Endothelial cell of umbilical vein (primary cell): ENCODE results near the gene ATP1A3. TPM values are rescaled to one million over a fixed set of nuclear protein-coding genes. Genes with fewer than 3 reads are reported as not detected.

ENCODE experiments used
- BruUV-seq: library from RNA; stranded (reverse); fragments of 400-500 nt; replicated peaks from 2 replicates; lab custom pipeline; 2021; lab: Mats Ljungman, UMichigan
- CTCF ChIA-PET: fragments of 300-600, 350-600 bp; sonication (Branson Sonifier 250); formaldehyde crosslinking; loops from one replicate; lab custom pipeline; 2021; ENCODE audit warnings: antibody characterized with exemption, inconsistent platforms; lab: Charles Lee
- POLR2A ChIA-PET: fragments of 300-600, 350-600 bp; sonication (Branson Sonifier 250); formaldehyde crosslinking; loops from one replicate; lab custom pipeline; 2021; ENCODE audit warnings: antibody characterized with exemption, inconsistent platforms; lab: Charles Lee
- DNase-seq: peaks from one replicate; pipeline ENCODE4 v3.0.0-alpha.2; 2011; ENCODE audit warnings: low read depth, low spot score
- FAIRE-seq: peaks from 2 replicates; lab custom pipeline; 2011; peaks lifted over from hg19 to GRCh38; lab: Jason Lieb, UNC
- H2AFZ ChIP-seq: 2 replicates; pipeline ENCODE4 v1.6.0; 2012; ENCODE audit warnings: low read depth, low read length, control low read depth, inconsistent platforms
- H3K27ac ChIP-seq: 2 replicates; pipeline ENCODE4 v1.5.1; 2011; ENCODE audit warnings: low read depth, mild to moderate bottlenecking, control low read depth, low read length, moderate library complexity; ENCODE audit not compliant: insufficient read depth
- H3K27me3 ChIP-seq, 2 experiments: 2 replicates each; pipeline versions ENCODE4 v1.6.0 to v1.6.1; 2011; ENCODE audit warnings: low read length in 2 of 2, mixed read lengths in 1 of 2; ENCODE audit not compliant: control insufficient read depth in 2 of 2, insufficient read depth in 2 of 2
- H3K36me3 ChIP-seq, 2 experiments: 2 replicates in 1 of 2; 3 replicates in 1 of 2; pipeline ENCODE4 v1.5.1; 2011; ENCODE audit warnings: low read length in 2 of 2, mild to moderate bottlenecking in 1 of 2, moderate library complexity in 1 of 2; ENCODE audit not compliant: control insufficient read depth in 2 of 2, insufficient read depth in 2 of 2; ENCODE audit errors: extremely low read depth in 1 of 2
- H3K4me1 ChIP-seq: 3 replicates; pipeline ENCODE4 v1.5.1; 2011; ENCODE audit warnings: mild to moderate bottlenecking, low read length; ENCODE audit not compliant: control insufficient read depth, insufficient read depth; ENCODE audit errors: extremely low read depth
- H3K4me2 ChIP-seq: 2 replicates; pipeline ENCODE4 v1.6.1; 2011; ENCODE audit warnings: low read length, control low read depth, mixed read lengths; ENCODE audit not compliant: insufficient read depth
- H3K4me3 ChIP-seq, 3 experiments: fragments of 200-600 bp in 1 of 3; sonication (generic), shearing (Covaris generic) in 1 of 3; replicated peaks in 1 of 3; 2 replicates each; pipeline ENCODE4 v1.5.1; 2011 to 2016; ENCODE audit warnings: control low read depth in 3 of 3, low read length in 3 of 3, mild to moderate bottlenecking in 2 of 3, inconsistent platforms in 1 of 3, low read depth in 1 of 3, moderate library complexity in 1 of 3; ENCODE audit not compliant: insufficient read depth in 1 of 3
- H3K79me2 ChIP-seq: 2 replicates; pipeline ENCODE4 v1.6.0; 2012; ENCODE audit warnings: low read length, inconsistent platforms; ENCODE audit not compliant: control insufficient read depth, insufficient read depth
- H3K9ac ChIP-seq: replicated peaks from 2 replicates; pipeline ENCODE3; 2011; ENCODE audit warnings: low read length, control low read depth; ENCODE audit not compliant: insufficient read depth; ENCODE audit errors: extremely low read depth
- H3K9me1 ChIP-seq: replicated peaks from 3 replicates; pipeline ENCODE4 v1.6.0; 2011; ENCODE audit warnings: mild to moderate bottlenecking, low read length; ENCODE audit not compliant: control insufficient read depth, insufficient read depth; ENCODE audit errors: extremely low read depth
- H3K9me3 ChIP-seq: replicated peaks from 2 replicates; pipeline ENCODE4 v1.5.1; 2012; ENCODE audit warnings: low read length, inconsistent platforms; ENCODE audit not compliant: control insufficient read depth, insufficient read depth
- H4K20me1 ChIP-seq: replicated peaks from 2 replicates; pipeline ENCODE3; 2011; ENCODE audit warnings: mild to moderate bottlenecking, low read length; ENCODE audit not compliant: control insufficient read depth, insufficient read depth; ENCODE audit errors: extremely low read depth
- FOS ChIP-seq: IDR thresholded peaks from 2 replicates; pipeline ENCODE4 v1.6.1; 2011; ENCODE audit warnings: mild to moderate bottlenecking, low read length, moderate library complexity, borderline replicate concordance; ENCODE audit not compliant: insufficient read depth
- GATA2 ChIP-seq: IDR thresholded peaks from 2 replicates; pipeline ENCODE4 v1.7.0; 2011; ENCODE audit warnings: low read depth, mild to moderate bottlenecking, moderate library complexity, mixed read lengths, low read length; ENCODE audit not compliant: insufficient read length, insufficient read depth
- JUN ChIP-seq: IDR thresholded peaks from 2 replicates; pipeline ENCODE4 v1.6.1; 2011; ENCODE audit warnings: borderline replicate concordance, low read depth; ENCODE audit not compliant: insufficient read length, insufficient read depth
- MYC ChIP-seq: IDR thresholded peaks from one replicate; pipeline ENCODE4 v1.6.1; 2011; ENCODE audit warnings: mild to moderate bottlenecking, low read depth, low read length
- POLR2A ChIP-seq: IDR thresholded peaks from 2 replicates; pipeline ENCODE4 v1.6.1; 2012; ENCODE audit warnings: low read depth, mild to moderate bottlenecking, control low read depth, low read length
- POLR2AphosphoS5 ChIP-seq: IDR thresholded peaks from 2 replicates; pipeline ENCODE4 v1.6.1; 2012; ENCODE audit warnings: low read depth, mild to moderate bottlenecking, control low read depth, low read length, moderate library complexity; ENCODE audit not compliant: insufficient read depth
- dilution Hi-C: fragments of 300-500 bp; cut with MboI; formaldehyde crosslinking; loops from one replicate; pipeline ENCODE4 v1.15.0; 2019; ENCODE audit warnings: low sequenced_read_pairs; ENCODE audit not compliant: extremely low pct_ligation_motif_present
- intact Hi-C: fragments of 100-400 bp; cut with micrococcal nuclease; formaldehyde crosslinking; loops from one replicate; pipeline ENCODE4 v1.10.0; 2022
- polyA plus RNA-seq, 4 experiments: library from polyadenylated mRNA; depleted of rRNA in 3 of 4; stranded (reverse) in 3 of 4; unstranded in 1 of 4; fragments of >200 nt; gene quantifications; 2 replicates each; pipeline versions ENCODE4 v1.2.1 to v1.2.3, GENCODE V29; 2011 to 2012; ENCODE audit warnings: missing spikeins in 1 of 4
- total RNA-seq: library from RNA; stranded (reverse); gene quantifications from 2 replicates; pipeline ENCODE4 v1.2.3, GENCODE V29; 2021
- TF ChIP-seq, protein P1 (sequence below), 2 donors: IDR thresholded peaks; 1 replicate in 1 of 2; 2 replicates in 1 of 2; pipeline ENCODE4 v1.5.1; 2011; ENCODE audit warnings: low read length in 2 of 2, mild to moderate bottlenecking in 2 of 2, moderate library complexity in 2 of 2, control low read depth in 1 of 2, inconsistent platforms in 1 of 2, low read depth in 1 of 2; ENCODE audit not compliant: insufficient read depth in 1 of 2; ENCODE audit errors: extremely low read depth in 1 of 2

ATP1A3 gene
- total and polyA plus RNA-seq, 2 donors (not counting 3 experiments of a cell fraction or from before 2014, with no cell fraction given): 0.40 TPM; not detected in 1

DNA sequence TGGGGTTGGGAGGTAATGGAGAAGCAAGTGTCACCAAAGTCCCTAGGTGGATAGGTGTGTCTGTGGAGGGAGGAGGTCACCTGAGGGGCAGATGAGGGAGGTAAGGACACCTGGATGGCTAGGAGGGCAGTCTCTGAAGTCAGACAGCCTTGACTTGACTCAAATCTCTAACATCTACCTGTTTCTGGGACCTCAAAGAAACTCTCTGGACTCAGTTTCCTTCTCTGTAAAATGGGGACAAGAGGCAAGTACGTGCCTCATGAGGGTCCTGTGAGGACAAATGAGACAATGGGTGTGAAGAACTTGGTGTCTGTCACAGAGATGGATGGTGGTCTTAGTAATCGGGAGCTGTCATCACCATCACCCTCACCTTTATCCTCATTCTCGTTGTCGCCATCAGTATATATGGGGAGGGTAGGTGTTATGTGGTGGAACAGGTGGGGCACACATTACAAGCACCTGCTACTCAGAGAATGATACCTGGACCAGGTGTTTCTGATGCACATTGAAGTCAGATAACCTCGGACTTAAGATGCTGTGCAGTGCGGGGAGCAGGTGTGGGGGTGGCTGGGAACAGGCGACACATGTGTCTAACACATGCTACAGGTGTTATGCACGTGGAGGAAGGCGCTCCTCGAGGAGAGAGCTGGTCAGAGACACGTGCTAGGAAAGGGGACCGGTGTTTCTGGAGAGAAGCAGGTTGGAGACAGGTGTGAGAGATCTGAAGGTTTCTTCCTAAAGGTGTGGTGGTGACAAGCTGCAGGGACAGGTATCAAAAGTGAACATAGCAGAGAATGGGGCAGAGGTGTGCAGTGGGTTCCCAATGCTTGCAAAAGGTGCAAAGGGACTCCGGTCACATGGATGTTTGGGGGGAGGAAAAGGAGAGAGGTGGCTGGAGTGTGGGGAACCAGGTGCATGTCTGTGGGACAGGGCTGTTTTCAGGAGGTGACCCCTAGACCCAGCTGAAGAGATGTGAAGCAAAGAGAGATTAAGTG, 69.6 kb downstream of the ATP1A3 start:
- Histone ChIP-seq H3K4me3 (no peak overlapping the region), H3K27ac (no peak overlapping the region), H3K9ac (no peak overlapping the region), H3K79me2 (no peaks in the 10 kb centered on the region), H4K20me1 (no peaks in the 10 kb centered on the region), H2AFZ (no peak overlapping the region), H3K4me1 (no peaks in the 10 kb centered on the region), H3K27me3 (peaks cover 58 to 60% of the 10 kb centered on the region in 2 experiments), H3K9me3 (no peaks in the 10 kb centered on the region), H3K4me2 (no peak overlapping the region), H3K9me1 (no peaks in the 10 kb centered on the region), H3K36me3 (no peaks in the 10 kb centered on the region)
- no peak for DNase-seq
- ChIA-PET POLR2A (no interaction called here), CTCF (no interaction called here)
- no TSS peak for BruUV-seq
- intact Hi-C loops: no loop called here
- dilution Hi-C loops: no loop called here
- TF ChIP-seq POLR2AphosphoS5: no peak
- TF ChIP-seq POLR2A: no peak
- TF ChIP-seq MYC: no peak
- TF ChIP-seq GATA2: no peak
- no peak for FAIRE-seq

- Histone ChIP-seq H3K27me3 (peaks cover 50 to 53% of the 10 kb centered on the region in 2 experiments), H3K79me2 (no peaks in the 10 kb centered on the region), H3K4me2 (no peak overlapping the region), H3K9ac (no peak overlapping the region), H3K27ac (no peak overlapping the region), H3K4me1 (no peaks in the 10 kb centered on the region), H4K20me1 (no peaks in the 10 kb centered on the region), H3K9me1 (no peaks in the 10 kb centered on the region), H2AFZ (no peak overlapping the region), H3K9me3 (no peaks in the 10 kb centered on the region), H3K4me3 (no peak overlapping the region), H3K36me3 (no peaks in the 10 kb centered on the region)
- intact Hi-C loops (no loop called here), dilution Hi-C loops (no loop called here)
- no TSS peak for BruUV-seq
- DNase-seq: no peak
- CTCF ChIA-PET: no interaction called here
- TF ChIP-seq, protein P1, sequence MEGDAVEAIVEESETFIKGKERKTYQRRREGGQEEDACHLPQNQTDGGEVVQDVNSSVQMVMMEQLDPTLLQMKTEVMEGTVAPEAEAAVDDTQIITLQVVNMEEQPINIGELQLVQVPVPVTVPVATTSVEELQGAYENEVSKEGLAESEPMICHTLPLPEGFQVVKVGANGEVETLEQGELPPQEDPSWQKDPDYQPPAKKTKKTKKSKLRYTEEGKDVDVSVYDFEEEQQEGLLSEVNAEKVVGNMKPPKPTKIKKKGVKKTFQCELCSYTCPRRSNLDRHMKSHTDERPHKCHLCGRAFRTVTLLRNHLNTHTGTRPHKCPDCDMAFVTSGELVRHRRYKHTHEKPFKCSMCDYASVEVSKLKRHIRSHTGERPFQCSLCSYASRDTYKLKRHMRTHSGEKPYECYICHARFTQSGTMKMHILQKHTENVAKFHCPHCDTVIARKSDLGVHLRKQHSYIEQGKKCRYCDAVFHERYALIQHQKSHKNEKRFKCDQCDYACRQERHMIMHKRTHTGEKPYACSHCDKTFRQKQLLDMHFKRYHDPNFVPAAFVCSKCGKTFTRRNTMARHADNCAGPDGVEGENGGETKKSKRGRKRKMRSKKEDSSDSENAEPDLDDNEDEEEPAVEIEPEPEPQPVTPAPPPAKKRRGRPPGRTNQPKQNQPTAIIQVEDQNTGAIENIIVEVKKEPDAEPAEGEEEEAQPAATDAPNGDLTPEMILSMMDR (IDR thresholded peaks at IDR 0.05; ENCODE audit: extremely low read depth in 1 of 2, insufficient read depth in 1 of 2, low read depth in 1 of 2, low read length in 2 of 2): no peak
- TF ChIP-seq JUN: no peak
- TF ChIP-seq FOS: no peak
- no peak for FAIRE-seq
- POLR2A ChIA-PET: no interaction called here
These were observed 70.8 kb downstream of the ATP1A3 start for GRCh38 chr19:41923045-41923788.
